ENCODE results near the gene LARGE2. TPM values are rescaled to one million over a fixed set of nuclear protein-coding genes. Genes with fewer than 3 reads are reported as not detected.

The LARGE2 gene
- total RNA-seq, 6 donors from 2014 or later = 4.3 to 10.6 (median 7.1) TPM

- TF ChIP-seq POLR2A (IDR thresholded peaks at IDR 0.05) = no peak
- TF ChIP-seq POLR2AphosphoS5 (IDR thresholded peaks at IDR 0.05) = no peak
- no peak for TF ChIP-seq EP300 (IDR thresholded peaks at IDR 0.05)
- TF ChIP-seq CTCF (IDR thresholded peaks at IDR 0.05) = no peak
- Histone ChIP-seq H3K9me3 (no peaks in the 10 kb centered on the region), H3K4me3 (no peak overlapping the region), H3K36me3 (peaks cover 4 to 22% (median 9%) of the 10 kb centered on the region in 4 donors), H3K4me1 (peaks cover 5 to 22% (median 14%) of the 10 kb centered on the region in 4 donors), H3K27me3 (peaks cover 0 to 6% (median 5%) of the 10 kb centered on the region in 4 donors), H3K27ac (no peak overlapping the region)
- DNase-seq = peak in 1 of 2 donors; percentile 60
- 91 to 94% methylated on average over 13 to 27 of the region's 27 CpGs for WGBS, 2 donors
- peak in 1 of 2 donors; percentile 24 for ATAC-seq (ENCODE audit: low FRiP score in 2 of 2)
Measured at GRCh38 chr11:45927684-45928413, 5.4 kb downstream of the LARGE2 start.

- WGBS, 2 donors = 84 to 85% methylated on average over 13 of the region's 13 CpGs
- H3K9me3 ChIP-seq = no peaks in the 10 kb centered on the region
- peaks cover 0 to 15% (median 8%) of the 10 kb centered on the region in 4 donors for H3K4me1 ChIP-seq
- DNase-seq (peak in 1 of 2 donors; percentile 69), ATAC-seq (ENCODE audit: low FRiP score in 2 of 2) (no peak)
- peaks cover 11 to 31% (median 16%) of the 10 kb centered on the region in 4 donors for H3K36me3 ChIP-seq
- TF ChIP-seq CTCF (IDR thresholded peaks at IDR 0.05) (no peak), EP300 (IDR thresholded peaks at IDR 0.05) (no peak), POLR2AphosphoS5 (IDR thresholded peaks at IDR 0.05) (no peak), POLR2A (IDR thresholded peaks at IDR 0.05) (no peak)
- H3K27me3 ChIP-seq = no peaks in the 10 kb centered on the region
- H3K4me3 ChIP-seq = no peak overlapping the region
- no peak overlapping the region for H3K27ac ChIP-seq
Measured at GRCh38 chr11:45928535-45929215, 6.2 kb downstream of the LARGE2 start.

- WGBS, 2 donors = 62 to 77% methylated on average over 8 to 10 of the region's 10 CpGs
- DNase-seq = no peak
- H3K9me3 ChIP-seq = no peaks in the 10 kb centered on the region
- no peak for TF ChIP-seq CTCF (IDR thresholded peaks at IDR 0.05)
- no peak for TF ChIP-seq POLR2AphosphoS5 (IDR thresholded peaks at IDR 0.05)
- TF ChIP-seq EP300 (IDR thresholded peaks at IDR 0.05) = no peak
- no peak for TF ChIP-seq POLR2A (IDR thresholded peaks at IDR 0.05)
- H3K4me3 ChIP-seq = no peak overlapping the region
- H3K27ac ChIP-seq = peak overlapping the region in 1 of 4 donors; percentile 42
- peak in 1 of 2 donors; percentile 1 for ATAC-seq (ENCODE audit: low FRiP score in 2 of 2)
- peaks cover 20 to 39% (median 25%) of the 10 kb centered on the region in 4 donors for H3K36me3 ChIP-seq
- peaks cover 0 to 15% (median 8%) of the 10 kb centered on the region in 4 donors for H3K4me1 ChIP-seq
- no peaks in the 10 kb centered on the region for H3K27me3 ChIP-seq
Measured at GRCh38 chr11:45929486-45930030, 7.1 kb downstream of the LARGE2 start.

- TF ChIP-seq POLR2AphosphoS5 (IDR thresholded peaks at IDR 0.05) (no peak), CTCF (IDR thresholded peaks at IDR 0.05) (no peak), EP300 (IDR thresholded peaks at IDR 0.05) (no peak), POLR2A (IDR thresholded peaks at IDR 0.05) (no peak)
- DNase-seq (peak; percentile 43 to 69), ATAC-seq (ENCODE audit: low FRiP score in 2 of 2) (peak; percentile 13 to 14)
- H3K4me1 ChIP-seq = peaks cover 0 to 15% (median 8%) of the 10 kb centered on the region in 4 donors
- H3K27me3 ChIP-seq = no peaks in the 10 kb centered on the region
- H3K27ac ChIP-seq = peak overlapping the region in 1 of 4 donors; percentile 42
- peaks cover 27 to 46% (median 32%) of the 10 kb centered on the region in 4 donors for H3K36me3 ChIP-seq
- H3K4me3 ChIP-seq = no peak overlapping the region
- 65 to 68% methylated on average over 14 of the region's 14 CpGs for WGBS, 2 donors
- no peaks in the 10 kb centered on the region for H3K9me3 ChIP-seq
Measured at GRCh38 chr11:45930031-45930794, 7.8 kb downstream of the LARGE2 start.
